HCT116 (cell line): ENCODE data around the gene STON2. TPM values are rescaled to one million over a fixed set of nuclear protein-coding genes. Genes with fewer than 3 reads are reported as not detected.

Experiments
- ATAC-seq: fragments of 200-7000 bp; cut with Tn5 transposase; 2 replicates; pipeline ENCODE4 v1.9.1; 2020; ENCODE audit warnings: mild to moderate bottlenecking, moderate library complexity
- BruUV-seq: library from RNA; stranded (reverse); fragments of 400-500 nt; replicated peaks from 2 replicates; lab custom pipeline; 2021; lab: Mats Ljungman, UMichigan
- CTCF ChIA-PET: fragments of 300-600 bp; sonication (Branson Sonifier 250); formaldehyde crosslinking; loops from one replicate; lab custom pipeline; 2021; ENCODE audit warnings: antibody characterized with exemption; lab: Charles Lee
- POLR2A ChIA-PET: fragments of 300-600, 350-600 bp; sonication (Branson Sonifier 250); formaldehyde crosslinking; loops from one replicate; lab custom pipeline; 2021; ENCODE audit warnings: antibody characterized with exemption; lab: Charles Lee
- RAD21 ChIA-PET, 2 experiments: fragments of 300-600 bp; sonication (Branson Sonifier 250); formaldehyde crosslinking; loops; one replicate each; lab custom pipeline; 2023; ENCODE audit warnings: low total read pairs in 2 of 2; ENCODE audit not compliant: uncharacterized antibody in 2 of 2, unreplicated experiment in 2 of 2, low non-redundant PET in 1 of 2; lab: Charles Lee
- DNase-seq: peaks from one replicate; pipeline ENCODE4 v3.0.0-alpha.2; 2010; ENCODE audit warnings: low read depth, low spot score
- H2AFZ ChIP-seq: fragments of 200-600 bp; shearing (Covaris generic), sonication (generic); 2 replicates; pipeline ENCODE4 v1.6.1; 2017; ENCODE audit warnings: low read depth, mixed run types, mixed read lengths, antibody characterized with exemption, low read length; ENCODE audit not compliant: poor library complexity, severe bottlenecking
- H3K27ac ChIP-seq: 2 replicates; pipeline ENCODE4 v1.5.1; 2012; ENCODE audit warnings: low read depth, low read length
- H3K27me3 ChIP-seq: fragments of 200-600 bp; sonication (generic); 2 replicates; pipeline ENCODE4 v1.6.1; 2016; ENCODE audit warnings: mixed run types, low read length, mixed read lengths; ENCODE audit not compliant: insufficient read depth
- H3K36me3 ChIP-seq, 2 experiments: fragments of 200-500 bp in 1 of 2; fragments of 200-600 bp in 1 of 2; sonication (Bioruptor generic) in 1 of 2; sonication (generic) in 1 of 2; 2 replicates each; pipeline versions ENCODE4 v1.5.1 to v1.6.1; 2014 to 2016; ENCODE audit warnings: low read length in 2 of 2, inconsistent platforms in 1 of 2, mixed read lengths in 1 of 2, mixed run types in 1 of 2; ENCODE audit not compliant: insufficient read depth in 2 of 2, control insufficient read depth in 1 of 2
- H3K4me1 ChIP-seq, 2 experiments: fragments of 200-600 bp in 1 of 2; sonication (generic) in 1 of 2; 2 replicates each; pipeline versions ENCODE4 v1.5.1 to v1.6.1; 2012 to 2017; ENCODE audit warnings: low read length in 2 of 2, inconsistent platforms in 1 of 2, mild to moderate bottlenecking in 1 of 2, mixed read lengths in 1 of 2, mixed run types in 1 of 2, moderate library complexity in 1 of 2; ENCODE audit not compliant: insufficient read depth in 2 of 2, control insufficient read depth in 1 of 2
- H3K4me2 ChIP-seq: fragments of 200-600 bp; sonication (generic); 2 replicates; pipeline ENCODE4 v1.6.1; 2017; ENCODE audit warnings: mixed run types, low read length, mixed read lengths
- H3K4me3 ChIP-seq, 2 experiments: fragments of 200-600 bp in 1 of 2; sonication (generic) in 1 of 2; replicated peaks in 1 of 2; 2 replicates each; pipeline ENCODE4 v1.5.1; 2011 to 2016; ENCODE audit warnings: low read length in 2 of 2, control low read depth in 1 of 2, low read depth in 1 of 2, mild to moderate bottlenecking in 1 of 2, mixed read lengths in 1 of 2, mixed run types in 1 of 2
- H3K79me2 ChIP-seq: fragments of 200-600 bp; sonication (generic); 2 replicates; pipeline ENCODE4 v1.6.1; 2017; ENCODE audit warnings: mild to moderate bottlenecking, mixed run types, low read length, moderate library complexity, mixed read lengths; ENCODE audit not compliant: insufficient read depth
- H3K9ac ChIP-seq: fragments of 200-600 bp; sonication (generic); 2 replicates; pipeline ENCODE4 v1.6.1; 2016; ENCODE audit warnings: low read length, mixed read lengths
- H3K9me2 ChIP-seq: fragments of 200-600 bp; sonication (generic), shearing (Covaris generic); 2 replicates; pipeline ENCODE4 v1.6.1; 2017; ENCODE audit warnings: mixed run types, mild to moderate bottlenecking, moderate library complexity; ENCODE audit not compliant: insufficient read depth
- H3K9me3 ChIP-seq, 2 experiments: fragments of 200-500 bp in 1 of 2; fragments of 200-600 bp in 1 of 2; sonication (Bioruptor generic) in 1 of 2; sonication (generic) in 1 of 2; 2 replicates each; pipeline ENCODE4 v1.6.1; 2014 to 2017; ENCODE audit warnings: low read length in 2 of 2, mixed read lengths in 2 of 2, inconsistent platforms in 1 of 2, low read depth in 1 of 2, mild to moderate bottlenecking in 1 of 2, mixed run types in 1 of 2, moderate library complexity in 1 of 2; ENCODE audit not compliant: control insufficient read depth in 1 of 2, insufficient read depth in 1 of 2
- H4K20me1 ChIP-seq: fragments of 200-600 bp; sonication (generic), shearing (Covaris generic); 2 replicates; pipeline ENCODE4 v1.6.1; 2017; ENCODE audit warnings: mixed run types, mild to moderate bottlenecking, moderate library complexity; ENCODE audit not compliant: insufficient read depth
- ATF3 ChIP-seq: IDR thresholded peaks from 2 replicates; pipeline ENCODE4 v1.6.1; 2012
- CBX3 ChIP-seq: IDR thresholded peaks from 2 replicates; pipeline ENCODE4 v1.6.1; 2012; ENCODE audit warnings: low read depth
- EGR1 ChIP-seq: IDR thresholded peaks from 2 replicates; pipeline ENCODE4 v1.6.1; 2012; ENCODE audit warnings: low read depth
- EZH2 ChIP-seq: fragments of 200-600 bp; sonication (generic); IDR thresholded peaks from 2 replicates; pipeline ENCODE4 v1.6.1; 2017; ENCODE audit warnings: antibody characterized with exemption, mixed run types
- FOSL1 ChIP-seq: IDR thresholded peaks from 2 replicates; pipeline ENCODE4 v1.6.1; 2012; ENCODE audit warnings: low read depth
- MAX ChIP-seq: IDR thresholded peaks from 2 replicates; pipeline ENCODE4 v1.6.1; 2012
- POLR2A ChIP-seq: IDR thresholded peaks from 2 replicates; pipeline ENCODE4 v1.7.0; 2011; ENCODE audit warnings: borderline replicate concordance; ENCODE audit not compliant: insufficient read depth, insufficient read length; ENCODE audit errors: extremely low read depth
- POLR2AphosphoS5 ChIP-seq: IDR thresholded peaks from 2 replicates; pipeline ENCODE4 v1.6.1; 2011; ENCODE audit warnings: mild to moderate bottlenecking, low read depth, low read length, moderate library complexity
- SIN3A ChIP-seq: IDR thresholded peaks from 2 replicates; pipeline ENCODE4 v1.6.1; 2012; ENCODE audit warnings: low read depth
- SP1 ChIP-seq: IDR thresholded peaks from 2 replicates; pipeline ENCODE4 v1.6.1; 2012; ENCODE audit warnings: low read depth
- TCF7L2 ChIP-seq: IDR thresholded peaks from 2 replicates; pipeline ENCODE4 v1.7.0; 2011; ENCODE audit warnings: borderline replicate concordance, inconsistent platforms; ENCODE audit not compliant: insufficient read depth, insufficient read length; ENCODE audit errors: extremely low read depth
- YY1 ChIP-seq: IDR thresholded peaks from 2 replicates; pipeline ENCODE4 v1.6.1; 2011; ENCODE audit warnings: low read length, low read depth, moderate library complexity, mild to moderate bottlenecking; ENCODE audit not compliant: insufficient replicate concordance; ENCODE audit errors: extremely low read depth
- ZFX ChIP-seq: fragments of 450-650 bp; IDR thresholded peaks from 2 replicates; pipeline ENCODE4 v1.6.1; 2017
- ZNF274 ChIP-seq: fragments of 200-500 bp; sonication (Bioruptor generic); IDR thresholded peaks from 2 replicates; pipeline ENCODE4 v1.6.1; 2014; ENCODE audit warnings: mild to moderate bottlenecking, low read depth, low read length, inconsistent platforms
- intact Hi-C: fragments of 100-400 bp; cut with micrococcal nuclease; formaldehyde crosslinking; loops from 2 replicates; pipeline ENCODE4 v1.10.0; 2022
- total RNA-seq: library from RNA; stranded (reverse); gene quantifications from one replicate; pipeline ENCODE4 v1.2.1, GENCODE V29; 2021; ENCODE audit not compliant: unreplicated experiment

Gene STON2
- total RNA-seq, 1 experiment from 2014 or later = 4.1 TPM

GRCh38 chr14:81219759-81220579 is 180.2 kb downstream of the STON2 start:
- Histone ChIP-seq H3K9me3 (no peaks in the 10 kb centered on the region), H3K4me3 (peak overlapping the region; percentile 91 to 92), H3K79me2 (peaks cover 53% of the 10 kb centered on the region), H3K9me2 (no peaks in the 10 kb centered on the region), H3K9ac (peak overlapping the region; percentile 92), H3K27me3 (no peaks in the 10 kb centered on the region), H3K4me2 (peak overlapping the region; percentile 90), H3K4me1 (peaks cover 7 to 20% of the 10 kb centered on the region in 2 experiments), H2AFZ (no peak overlapping the region), H4K20me1 (no peaks in the 10 kb centered on the region), H3K36me3 (peaks cover 5 to 10% of the 10 kb centered on the region in 2 experiments; a peak in 3 of 4 replicates), H3K27ac (peak overlapping the region; percentile 79)
- intact Hi-C loops = loop anchor here (5.0 kb wide), 2 partner anchors 278 to 312 kb away; partner anchors contain the start of genes CEP128 and SEL1L
- TF ChIP-seq ATF3 (no peak), TCF7L2 (no peak), EZH2 (no peak)
- ChIA-PET RAD21 (no interaction called here), CTCF (interaction anchor here (1.5 kb wide), 1 partner anchor 245 kb away, joined by 4 read pairs; no protein-coding TSS in a partner anchor), POLR2A (interaction anchor here (0.9 to 1.6 kb wide), 10 partner anchors 9 to 337 kb away, joined by 3 to 6 read pairs (median 4); partner anchors contain the start of gene CEP128)
- BruUV-seq = TSS peak; percentile 88
- DNase-seq (no peak), ATAC-seq (no peak)

- Histone ChIP-seq H4K20me1 (no peaks in the 10 kb centered on the region), H3K9me2 (no peaks in the 10 kb centered on the region), H2AFZ (no peak overlapping the region), H3K36me3 (peaks cover 8 to 13% of the 10 kb centered on the region in 2 experiments; a peak in 3 of 4 replicates), H3K4me3 (peak overlapping the region; percentile 91 to 92), H3K9ac (peak overlapping the region; percentile 92), H3K27me3 (no peaks in the 10 kb centered on the region), H3K9me3 (no peaks in the 10 kb centered on the region), H3K79me2 (peaks cover 59% of the 10 kb centered on the region), H3K4me2 (peak overlapping the region; percentile 90), H3K27ac (peak overlapping the region; percentile 73), H3K4me1 (peaks cover 7 to 20% of the 10 kb centered on the region in 2 experiments)
- ChIA-PET CTCF (no interaction called here), RAD21 (no interaction called here), POLR2A (interaction anchor here (0.6 to 1.3 kb wide), 16 partner anchors 9 to 315 kb away, joined by 3 to 6 read pairs (median 4); partner anchors contain the start of genes CEP128 and SEL1L)
- TSS peak; percentile 48 for BruUV-seq
- intact Hi-C loops = loop anchor here (5.0 kb wide), 1 partner anchor 277 kb away; the partner anchor contains the start of gene CEP128
- DNase-seq = peak; percentile 93
- peak; percentile 65 for ATAC-seq
- TF ChIP-seq POLR2AphosphoS5 (peak; percentile 98), POLR2A (peak; percentile 97), SP1 (peak; percentile 61), SIN3A (peak; percentile 78), CBX3 (peak; percentile 71; the same call in 1 of the 2 replicates), ZNF274 (no peak), EGR1 (no peak), MAX (peak; percentile 74), FOSL1 (no peak), ZFX (0 out of 2 replicates have a peak, but pooled peaks have one; percentile 2), YY1 (peak; percentile 87)
These were observed 180.8 kb downstream of the STON2 start for GRCh38 chr14:81219210-81219758.
